SK-N-SH (cell line): ENCODE measurements around the gene CLCN1. TPM values are rescaled to one million over a fixed set of nuclear protein-coding genes. Genes with fewer than 3 reads are reported as not detected.

ENCODE experiments used
- CTCF ChIA-PET: fragments of 300-600, 350-600 bp; formaldehyde crosslinking; extraction: SDS; loops from one replicate; lab custom pipeline; 2021; lab: Yijun Ruan, JAX
- POLR2A ChIA-PET: fragments of 350-600 bp; sonication (Branson Sonifier 250); formaldehyde crosslinking; extraction: SDS; loops from one replicate; lab custom pipeline; 2020; ENCODE audit warnings: antibody characterized with exemption, inconsistent platforms; lab: Yijun Ruan, JAX
- DNase-seq: peaks from one replicate; pipeline ENCODE4 v3.0.0; 2012
- H2AFZ ChIP-seq: fragments of 200-600 bp; sonication (generic); 2 replicates; pipeline ENCODE4 v1.8.1; 2016; ENCODE audit warnings: antibody characterized with exemption, mild to moderate bottlenecking, low read depth
- H3F3A ChIP-seq: fragments of 200-600 bp; sonication (generic); replicated peaks from 2 replicates; pipeline ENCODE3; 2016; ENCODE audit warnings: antibody characterized with exemption, mild to moderate bottlenecking; ENCODE audit not compliant: insufficient read depth
- H3K27ac ChIP-seq, 2 experiments: fragments of 200-500 bp in 1 of 2; fragments of 200-600 bp in 1 of 2; sonication (Bioruptor generic) in 1 of 2; sonication (generic), shearing (Covaris generic) in 1 of 2; 2 replicates each; pipeline versions ENCODE4 v1.5.1 to v1.6.1; 2014 to 2016; ENCODE audit warnings: low read depth in 2 of 2, inconsistent platforms in 1 of 2, low read length in 1 of 2, mild to moderate bottlenecking in 1 of 2, mixed read lengths in 1 of 2
- H3K27me3 ChIP-seq: fragments of 200-600 bp; sonication (generic), shearing (Covaris generic); 2 replicates; pipeline ENCODE4 v1.6.1; 2016; ENCODE audit warnings: mixed run types; ENCODE audit not compliant: insufficient read depth
- H3K36me3 ChIP-seq, 2 experiments: fragments of 200-500 bp in 1 of 2; fragments of 200-600 bp in 1 of 2; sonication (Bioruptor generic) in 1 of 2; sonication (generic) in 1 of 2; replicated peaks in 1 of 2; 2 replicates each; pipeline versions ENCODE3 to v1.5.1; 2014 to 2016; ENCODE audit warnings: low read length in 1 of 2, mild to moderate bottlenecking in 1 of 2; ENCODE audit not compliant: insufficient read depth in 2 of 2, control insufficient read depth in 1 of 2
- H3K4me1 ChIP-seq, 2 experiments: fragments of 200-500 bp in 1 of 2; fragments of 200-600 bp in 1 of 2; sonication (Bioruptor generic) in 1 of 2; sonication (generic), shearing (Covaris generic) in 1 of 2; 2 replicates each; pipeline versions ENCODE4 v1.5.1 to v1.6.1; 2014 to 2016; ENCODE audit warnings: low read depth in 1 of 2, low read length in 1 of 2, mixed run types in 1 of 2; ENCODE audit not compliant: insufficient read depth in 2 of 2, control insufficient read depth in 1 of 2
- H3K4me2 ChIP-seq: fragments of 200-600 bp; sonication (generic), shearing (Covaris generic); 2 replicates; pipeline ENCODE4 v1.6.1; 2017; ENCODE audit warnings: mixed run types
- H3K4me3 ChIP-seq, 2 experiments: fragments of 200-500 bp in 1 of 2; fragments of 200-600 bp in 1 of 2; sonication (Bioruptor generic) in 1 of 2; sonication (generic), shearing (Covaris generic) in 1 of 2; 2 replicates each; pipeline versions ENCODE4 v1.5.1 to v1.8.1; 2014 to 2016; ENCODE audit warnings: low read depth in 2 of 2, inconsistent platforms in 1 of 2, low read length in 1 of 2, mild to moderate bottlenecking in 1 of 2, mixed read lengths in 1 of 2, moderate library complexity in 1 of 2
- H3K79me2 ChIP-seq: fragments of 200-600 bp; sonication (generic); 2 replicates; pipeline ENCODE4 v1.8.1; 2017; ENCODE audit warnings: mild to moderate bottlenecking; ENCODE audit not compliant: insufficient read depth
- H3K9ac ChIP-seq: fragments of 200-600 bp; sonication (generic); 2 replicates; pipeline ENCODE4 v1.6.1; 2017; ENCODE audit warnings: mixed run types
- H3K9me2 ChIP-seq: fragments of 200-600 bp; sonication (generic); 2 replicates; pipeline ENCODE4 v1.6.1; 2017; ENCODE audit warnings: mixed run types
- H3K9me3 ChIP-seq: fragments of 200-600 bp; sonication (generic); 2 replicates; pipeline ENCODE4 v1.6.1; 2017; ENCODE audit warnings: mixed run types, mild to moderate bottlenecking, moderate library complexity
- H4K20me1 ChIP-seq: fragments of 200-600 bp; sonication (generic); 2 replicates; pipeline ENCODE4 v1.6.1; 2017; ENCODE audit warnings: mild to moderate bottlenecking, mixed run types; ENCODE audit not compliant: insufficient read depth
- CTCF ChIP-seq: fragments of 200-600 bp; sonication (generic); IDR thresholded peaks from 2 replicates; pipeline ENCODE4 v1.6.1; 2017; ENCODE audit warnings: antibody characterized with exemption, mild to moderate bottlenecking, moderate library complexity
- EZH2phosphoT487 ChIP-seq: fragments of 200-600 bp; sonication (generic); IDR thresholded peaks from 2 replicates; pipeline ENCODE4 v1.6.1; 2017; ENCODE audit warnings: low read depth, mixed run types, mild to moderate bottlenecking, antibody characterized with exemption, moderate library complexity, borderline replicate concordance
- FOXJ3 ChIP-seq: sonication (generic); formaldehyde crosslinking; IDR thresholded peaks from 2 replicates; pipeline ENCODE4 v1.5.1; 2020; ENCODE audit warnings: mild to moderate bottlenecking, missing genetic modification reagents
- IRF3 ChIP-seq: fragments of 150-350 bp; IDR thresholded peaks from 2 replicates; pipeline ENCODE4 v1.6.1; 2016; ENCODE audit warnings: mild to moderate bottlenecking, low read depth, low read length
- POLR2AphosphoS5 ChIP-seq: IDR thresholded peaks from 2 replicates; pipeline ENCODE4 v1.6.1; 2012; ENCODE audit warnings: low read depth, low read length
- RCOR1 ChIP-seq: fragments of 150-350 bp; IDR thresholded peaks from 2 replicates; pipeline ENCODE4 v1.6.1; 2017; ENCODE audit warnings: antibody characterized with exemption, low read length
- RFX5 ChIP-seq: IDR thresholded peaks from 2 replicates; pipeline ENCODE4 v1.6.1; 2012; ENCODE audit warnings: mild to moderate bottlenecking, improper control_type of control experiment, low read length
- RXRA ChIP-seq: IDR thresholded peaks from 2 replicates; pipeline ENCODE4 v1.4.0; 2012; ENCODE audit warnings: low read depth, mild to moderate bottlenecking, borderline replicate concordance
- USF2 ChIP-seq: fragments of 150-350 bp; IDR thresholded peaks from 2 replicates; pipeline ENCODE4 v1.6.1; 2017; ENCODE audit warnings: antibody characterized with exemption, low read length, low read depth, borderline replicate concordance
- ZBTB33 ChIP-seq: IDR thresholded peaks from 2 replicates; pipeline ENCODE4 v1.4.0; 2012; ENCODE audit warnings: low read depth, borderline replicate concordance
- WGBS: methylation state at CpG from one replicate; pipeline ENCODE4 v1.1.6; 2017; ENCODE audit warnings: low lambda C conversion rate; 5-methylcytosine and 5-hydroxymethylcytosine counted together
- polyA plus RNA-seq, 3 experiments: library from polyadenylated mRNA; depleted of rRNA; stranded (reverse); fragments of >200 nt; gene quantifications; 2 replicates each; pipeline ENCODE4 v1.2.3, GENCODE V29; 2012

CLCN1 gene
- polyA plus RNA-seq, 1 of the 3 experiments (the other 2 are of a cell fraction): 0.12 TPM

- TF ChIP-seq RCOR1: no peak
- TF ChIP-seq RXRA: no peak
- TF ChIP-seq ZBTB33: no peak
- no peak for TF ChIP-seq EZH2phosphoT487
- no peak for TF ChIP-seq IRF3
- H3K4me2 ChIP-seq: no peak overlapping the region
- no peak overlapping the region for H3K4me3 ChIP-seq
- ChIA-PET POLR2A (no interaction called here), CTCF (interaction anchor here (1.9 to 3.1 kb wide), 2 partner anchors 11 to 63 kb away, joined by 8 to 14 read pairs; no protein-coding TSS in a partner anchor)
- H3K36me3 ChIP-seq: peaks cover 91 to 92% of the 10 kb centered on the region in 2 experiments
- H3K9ac ChIP-seq: no peak overlapping the region
- DNase-seq: no peak
- H3K27ac ChIP-seq: no peak overlapping the region
- peaks cover 6% of the 10 kb centered on the region for H3F3A ChIP-seq
- 96% methylated on average over 10 of the region's 10 CpGs for WGBS
- H3K9me3 ChIP-seq: no peaks in the 10 kb centered on the region
- peaks cover 5% of the 10 kb centered on the region; the same call in 1 of the 2 replicates for H4K20me1 ChIP-seq
- no peaks in the 10 kb centered on the region for H3K27me3 ChIP-seq
- no peaks in the 10 kb centered on the region for H3K9me2 ChIP-seq
- no peak overlapping the region for H2AFZ ChIP-seq
- no peaks in the 10 kb centered on the region; the same call in 1 of the 2 replicates for H3K79me2 ChIP-seq
- H3K4me1 ChIP-seq: peaks cover 0 to 6% of the 10 kb centered on the region in 2 experiments; a peak in 2 of 4 replicates
Measured at GRCh38 chr7:143303733-143304132, 12.2 kb upstream of the CLCN1 start.

- peaks cover 79 to 87% of the 10 kb centered on the region in 2 experiments for H3K36me3 ChIP-seq
- H3K79me2 ChIP-seq: no peaks in the 10 kb centered on the region; the same call in 1 of the 2 replicates
- no peaks in the 10 kb centered on the region; a peak in 1 of 4 replicates for H3K4me1 ChIP-seq
- no peak overlapping the region for H3K4me3 ChIP-seq
- TF ChIP-seq USF2 (no peak), FOXJ3 (CRISPR knock-in tag) (no peak), RFX5 (no peak), POLR2AphosphoS5 (no peak), CTCF (no peak)
- peaks cover 5% of the 10 kb centered on the region; the same call in 1 of the 2 replicates for H4K20me1 ChIP-seq
- no peaks in the 10 kb centered on the region for H3K27me3 ChIP-seq
- H2AFZ ChIP-seq: no peak overlapping the region
- H3K4me2 ChIP-seq: no peak overlapping the region
- H3K9ac ChIP-seq: no peak overlapping the region
- ChIA-PET POLR2A (no interaction called here), CTCF (interaction anchor here (0.7 to 3.1 kb wide), 14 partner anchors 9 to 103 kb away, joined by 3 to 14 read pairs (median 5); partner anchors contain the start of gene GSTK1)
- peaks cover 6% of the 10 kb centered on the region for H3F3A ChIP-seq
- no peaks in the 10 kb centered on the region for H3K9me2 ChIP-seq
- no peak overlapping the region for H3K27ac ChIP-seq
- no peak for DNase-seq
- no peaks in the 10 kb centered on the region for H3K9me3 ChIP-seq
- 85% methylated on average over 6 of the region's 6 CpGs for WGBS
Measured at GRCh38 chr7:143304938-143305337, 11.0 kb upstream of the CLCN1 start.
